Transverse colon (tissue), 4 donors: ENCODE measurements around the gene CAV2. TPM values are rescaled to one million over a fixed set of nuclear protein-coding genes. Genes with fewer than 3 reads are reported as not detected.
A peak's percentile ranks its signal among the peaks of the same experiment; 100 is the strongest.

Source experiments
- DNase-seq: peaks from one replicate; pipeline ENCODE4 v3.0.0-alpha.2; 2019
- H3K27ac ChIP-seq, 4 donors: fragments of 200-600 bp; sonication (generic); 2 replicates each; pipeline ENCODE4 v1.5.1; 2016 to 2018; ENCODE audit warnings: inconsistent platforms in 4 of 4
- H3K27me3 ChIP-seq: fragments of 200-600 bp; sonication (generic); 2 replicates; pipeline ENCODE4 v1.5.1; 2017; ENCODE audit warnings: inconsistent platforms
- H3K36me3 ChIP-seq, 4 donors: fragments of 200-600 bp; sonication (generic); 2 replicates each; pipeline ENCODE4 v1.5.1; 2017 to 2019; ENCODE audit warnings: inconsistent platforms in 4 of 4
- H3K4me1 ChIP-seq, 4 donors: fragments of 200-600 bp; sonication (generic); 2 replicates each; pipeline ENCODE4 v1.5.1; 2017 to 2020; ENCODE audit warnings: inconsistent platforms in 4 of 4
- H3K4me3 ChIP-seq, 4 donors: fragments of 200-600 bp; sonication (generic); 1 replicate in 1 of 4; 2 replicates in 3 of 4; pipeline versions ENCODE4 v1.5.1 to v1.6.1; 2017 to 2019; ENCODE audit warnings: inconsistent platforms in 4 of 4
- H3K9me3 ChIP-seq, 2 donors: fragments of 200-600 bp; sonication (generic); 2 replicates each; pipeline ENCODE4 v1.5.1; 2017 to 2019; ENCODE audit warnings: inconsistent platforms in 2 of 2
- EP300 ChIP-seq: sonication (generic); formaldehyde crosslinking; IDR thresholded peaks from one replicate; pipeline ENCODE4 v1.6.1; 2017; ENCODE audit warnings: antibody characterized with exemption, low read depth
- POLR2A ChIP-seq: fragments of 450-650 bp; IDR thresholded peaks from one replicate; pipeline ENCODE4 v1.6.1; 2016; ENCODE audit warnings: antibody characterized with exemption, mild to moderate bottlenecking, moderate library complexity
- POLR2AphosphoS5 ChIP-seq, 3 donors: sonication (generic); formaldehyde crosslinking; IDR thresholded peaks; one replicate each; pipeline ENCODE4 v1.6.1; 2016; ENCODE audit warnings: antibody characterized with exemption in 3 of 3
- WGBS, 2 donors: methylation state at CpG; one replicate each; pipeline ENCODE4 v1.1.5; 2018; ENCODE audit warnings: low coverage in 1 of 2; 5-methylcytosine and 5-hydroxymethylcytosine counted together
- in situ Hi-C, 4 donors: fragments of 200-750 bp; cut with MboI; loops; one replicate each; pipeline versions ENCODE4 v1.15.0 to v1.15.1; 2017; ENCODE audit warnings: low sequenced_read_pairs in 3 of 4, low pct_ligation_motif_present in 1 of 4, low pct_unique_long_range_greater_than_20kb in 1 of 4
- intact Hi-C: fragments of 100-400 bp; cut with DNase I; formaldehyde crosslinking; loops from one replicate; pipeline ENCODE4 v1.15.1; 2023; ENCODE audit warnings: low total_unique reads
- total RNA-seq, 4 donors: library from RNA; depleted of rRNA; stranded (reverse); fragments of >200 nt; gene quantifications; one replicate each; pipeline ENCODE4 v1.1.0, GENCODE V29; 2016
- TF ChIP-seq, protein P1 (sequence below), 5 experiments: fragments of 200-600 bp in 3 of 5; fragments of 450-650 bp in 2 of 5; sonication (generic) in 3 of 5; IDR thresholded peaks; 1 replicate in 2 of 5; 2 replicates in 3 of 5; pipeline ENCODE4 v1.5.1; 2016 to 2017; ENCODE audit warnings: antibody characterized with exemption in 5 of 5, inconsistent platforms in 3 of 5, mild to moderate bottlenecking in 2 of 5, moderate library complexity in 1 of 5

The CAV2 gene
- total RNA-seq, 4 donors from 2014 or later = 4.1 to 28.3 (median 13.9) TPM

DNA sequence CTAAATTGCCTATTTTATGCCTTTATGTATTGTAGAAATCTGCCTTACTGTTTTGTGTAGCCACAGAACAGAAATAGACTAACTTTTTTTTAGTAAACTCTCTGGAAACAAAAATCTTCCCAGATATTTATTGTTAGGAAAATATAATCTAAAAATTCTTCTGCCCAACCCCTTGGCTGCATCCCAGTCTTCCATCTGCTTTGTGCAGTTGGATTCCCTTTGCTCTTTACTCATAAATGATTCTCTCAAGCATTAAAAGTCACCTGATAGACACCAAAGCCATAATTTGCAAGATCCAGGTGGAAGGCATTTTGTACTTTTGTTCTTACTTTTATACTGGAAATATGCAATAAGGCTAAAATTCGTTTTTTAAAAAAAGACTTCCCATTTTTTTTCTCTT is 6.1 kb upstream of the CAV2 start:
- Histone ChIP-seq H3K4me3 (no peak overlapping the region), H3K4me1 (peaks cover 0 to 6% (median 0%) of the 10 kb centered on the region in 4 donors), H3K36me3 (no peaks in the 10 kb centered on the region), H3K27ac (peak overlapping the region in 3 of 4 donors; percentile 8 to 22 (median 17)), H3K27me3 (no peaks in the 10 kb centered on the region), H3K9me3 (no peaks in the 10 kb centered on the region)
- intact Hi-C loops = no loop called here
- no peak for DNase-seq
- TF ChIP-seq EP300 (no peak), POLR2AphosphoS5 (IDR thresholded peaks at IDR 0.05) (no peak), POLR2A (no peak)
- TF ChIP-seq, protein P1, sequence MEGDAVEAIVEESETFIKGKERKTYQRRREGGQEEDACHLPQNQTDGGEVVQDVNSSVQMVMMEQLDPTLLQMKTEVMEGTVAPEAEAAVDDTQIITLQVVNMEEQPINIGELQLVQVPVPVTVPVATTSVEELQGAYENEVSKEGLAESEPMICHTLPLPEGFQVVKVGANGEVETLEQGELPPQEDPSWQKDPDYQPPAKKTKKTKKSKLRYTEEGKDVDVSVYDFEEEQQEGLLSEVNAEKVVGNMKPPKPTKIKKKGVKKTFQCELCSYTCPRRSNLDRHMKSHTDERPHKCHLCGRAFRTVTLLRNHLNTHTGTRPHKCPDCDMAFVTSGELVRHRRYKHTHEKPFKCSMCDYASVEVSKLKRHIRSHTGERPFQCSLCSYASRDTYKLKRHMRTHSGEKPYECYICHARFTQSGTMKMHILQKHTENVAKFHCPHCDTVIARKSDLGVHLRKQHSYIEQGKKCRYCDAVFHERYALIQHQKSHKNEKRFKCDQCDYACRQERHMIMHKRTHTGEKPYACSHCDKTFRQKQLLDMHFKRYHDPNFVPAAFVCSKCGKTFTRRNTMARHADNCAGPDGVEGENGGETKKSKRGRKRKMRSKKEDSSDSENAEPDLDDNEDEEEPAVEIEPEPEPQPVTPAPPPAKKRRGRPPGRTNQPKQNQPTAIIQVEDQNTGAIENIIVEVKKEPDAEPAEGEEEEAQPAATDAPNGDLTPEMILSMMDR (IDR thresholded peaks at IDR 0.05) = no peak
- 32 to 49% methylated on average over 1 of the region's 1 CpG for WGBS, 2 donors
- in situ Hi-C loops = no loop called here

DNA sequence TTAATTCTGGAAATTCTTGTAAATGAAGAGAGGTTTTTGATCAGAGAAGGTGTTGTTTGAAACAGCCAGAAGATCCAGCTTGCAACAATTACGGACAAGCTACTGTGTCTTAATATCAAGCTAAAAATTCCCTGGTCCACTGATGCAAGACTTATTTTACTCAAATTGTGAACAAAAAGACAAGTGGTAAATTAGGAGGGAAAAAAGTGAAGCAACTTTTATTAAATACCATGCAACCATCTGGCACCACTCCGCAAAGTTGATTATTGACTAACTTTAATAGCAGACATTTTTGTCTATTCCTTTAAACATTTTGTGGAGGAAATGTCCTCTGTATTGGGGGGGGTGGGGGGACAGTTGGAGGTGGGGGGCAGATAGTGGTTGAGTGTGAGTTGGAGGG is 5.1 kb upstream of the CAV2 start:
- Histone ChIP-seq H3K4me1 (peaks cover 0 to 10% (median 3%) of the 10 kb centered on the region in 4 donors), H3K9me3 (no peaks in the 10 kb centered on the region), H3K36me3 (no peaks in the 10 kb centered on the region), H3K4me3 (no peak overlapping the region), H3K27ac (no peak overlapping the region), H3K27me3 (no peaks in the 10 kb centered on the region)
- DNase-seq = no peak
- 94 to 100% methylated on average over 2 of the region's 2 CpGs for WGBS, 2 donors
- TF ChIP-seq POLR2AphosphoS5 (IDR thresholded peaks at IDR 0.05) (no peak), POLR2A (no peak), EP300 (no peak)
- TF ChIP-seq, protein P1 (IDR thresholded peaks at IDR 0.05) = no peak
- intact Hi-C loops (no loop called here), in situ Hi-C loops (no loop called here)

DNA sequence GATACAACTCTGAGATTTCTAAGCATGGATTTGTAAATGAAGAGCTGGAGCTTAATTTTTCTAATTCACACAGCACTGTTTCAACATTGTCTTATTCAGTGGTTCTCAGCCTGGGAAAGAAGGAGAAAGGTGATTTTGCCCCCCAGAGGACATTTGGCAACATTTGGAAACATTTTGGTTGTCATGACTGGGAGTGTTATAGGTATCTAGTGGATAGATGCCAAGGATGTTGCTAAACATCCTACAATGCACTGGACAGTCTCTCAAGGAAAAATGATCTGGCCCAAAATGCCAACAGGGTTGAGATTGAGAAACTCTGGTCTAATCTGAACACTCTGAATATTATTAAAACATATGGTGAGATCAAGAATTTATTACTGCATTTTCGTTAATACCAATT is 3.8 kb upstream of the CAV2 start:
- Histone ChIP-seq H3K27me3 (peaks cover 3% of the 10 kb centered on the region), H3K9me3 (no peaks in the 10 kb centered on the region), H3K4me3 (no peak overlapping the region), H3K4me1 (peaks cover 0 to 16% (median 9%) of the 10 kb centered on the region in 4 donors), H3K36me3 (no peaks in the 10 kb centered on the region), H3K27ac (peak overlapping the region in 1 of 4 donors; percentile 13)
- 91 to 93% methylated on average over 1 of the region's 1 CpG for WGBS, 2 donors
- intact Hi-C loops (no loop called here), in situ Hi-C loops (no loop called here)
- no peak for DNase-seq
- TF ChIP-seq, protein P1 (IDR thresholded peaks at IDR 0.05) = no peak
- TF ChIP-seq POLR2AphosphoS5 (IDR thresholded peaks at IDR 0.05) (no peak), POLR2A (no peak), EP300 (no peak)

DNA sequence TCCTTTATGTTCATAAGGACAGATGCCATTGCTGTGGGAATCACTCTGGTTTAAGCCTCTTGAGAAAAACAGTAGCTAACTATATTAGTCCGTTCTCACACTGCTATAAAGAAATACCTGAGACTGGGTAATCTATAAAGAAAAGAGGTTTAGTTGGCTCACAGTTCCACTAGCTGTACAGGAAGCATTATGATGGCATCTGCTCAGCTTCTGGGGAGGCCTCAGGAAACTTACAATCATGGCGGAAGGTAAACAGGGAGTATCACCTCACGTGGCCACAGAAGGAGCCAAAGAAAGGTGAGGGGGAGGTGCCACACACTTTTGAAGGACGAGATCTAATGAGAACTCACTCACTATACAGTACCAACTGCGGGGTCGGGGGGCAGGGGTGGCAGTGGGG is 2.9 kb upstream of the CAV2 start:
- no peak overlapping the region for H3K27ac ChIP-seq
- H3K4me1 ChIP-seq = peaks cover 0 to 17% (median 10%) of the 10 kb centered on the region in 4 donors
- DNase-seq = no peak
- no peak for TF ChIP-seq EP300
- TF ChIP-seq POLR2AphosphoS5 (IDR thresholded peaks at IDR 0.05) = no peak
- no peak for TF ChIP-seq POLR2A
- TF ChIP-seq, protein P1 (IDR thresholded peaks at IDR 0.05) = no peak
- no peaks in the 10 kb centered on the region for H3K9me3 ChIP-seq
- 94% methylated on average over 5 to 6 of the region's 6 CpGs for WGBS, 2 donors
- H3K4me3 ChIP-seq = no peak overlapping the region
- H3K36me3 ChIP-seq = no peaks in the 10 kb centered on the region
- in situ Hi-C loops = no loop called here
- peaks cover 5% of the 10 kb centered on the region for H3K27me3 ChIP-seq
- intact Hi-C loops = no loop called here
